GM12873 (cell line): ENCODE data around the gene LIN9.

Experiments used
- TF ChIP-seq, protein P1 (sequence below): IDR thresholded peaks from 2 replicates; pipeline ENCODE4 v1.5.1; 2012; ENCODE audit warnings: low read depth, mild to moderate bottlenecking, moderate library complexity, low read length, control low read depth; ENCODE audit not compliant: insufficient read depth; ENCODE audit errors: missing control alignments

The LIN9 gene

DNA sequence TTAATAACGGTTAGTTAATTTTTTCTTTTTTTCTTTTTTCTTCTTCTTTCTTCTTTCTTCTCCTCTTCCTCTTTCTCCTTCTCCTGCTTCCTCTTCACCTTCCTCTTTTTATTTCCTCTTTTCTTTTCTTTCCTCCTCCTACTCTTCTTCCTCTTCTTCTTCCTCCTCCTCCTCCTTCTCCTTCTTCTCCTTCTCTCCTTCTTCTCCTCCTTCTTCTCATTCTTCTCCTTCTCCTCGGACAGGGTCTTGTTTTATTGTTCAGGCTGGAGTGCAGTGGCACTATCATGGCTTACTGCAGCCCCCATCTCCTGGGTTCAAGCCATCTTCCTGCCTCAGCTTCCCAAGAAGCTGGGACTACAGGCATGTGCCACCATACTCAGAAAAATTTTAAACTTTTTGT, 109.0 kb downstream of the LIN9 start:
- TF ChIP-seq, protein P1, sequence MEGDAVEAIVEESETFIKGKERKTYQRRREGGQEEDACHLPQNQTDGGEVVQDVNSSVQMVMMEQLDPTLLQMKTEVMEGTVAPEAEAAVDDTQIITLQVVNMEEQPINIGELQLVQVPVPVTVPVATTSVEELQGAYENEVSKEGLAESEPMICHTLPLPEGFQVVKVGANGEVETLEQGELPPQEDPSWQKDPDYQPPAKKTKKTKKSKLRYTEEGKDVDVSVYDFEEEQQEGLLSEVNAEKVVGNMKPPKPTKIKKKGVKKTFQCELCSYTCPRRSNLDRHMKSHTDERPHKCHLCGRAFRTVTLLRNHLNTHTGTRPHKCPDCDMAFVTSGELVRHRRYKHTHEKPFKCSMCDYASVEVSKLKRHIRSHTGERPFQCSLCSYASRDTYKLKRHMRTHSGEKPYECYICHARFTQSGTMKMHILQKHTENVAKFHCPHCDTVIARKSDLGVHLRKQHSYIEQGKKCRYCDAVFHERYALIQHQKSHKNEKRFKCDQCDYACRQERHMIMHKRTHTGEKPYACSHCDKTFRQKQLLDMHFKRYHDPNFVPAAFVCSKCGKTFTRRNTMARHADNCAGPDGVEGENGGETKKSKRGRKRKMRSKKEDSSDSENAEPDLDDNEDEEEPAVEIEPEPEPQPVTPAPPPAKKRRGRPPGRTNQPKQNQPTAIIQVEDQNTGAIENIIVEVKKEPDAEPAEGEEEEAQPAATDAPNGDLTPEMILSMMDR = no peak

DNA sequence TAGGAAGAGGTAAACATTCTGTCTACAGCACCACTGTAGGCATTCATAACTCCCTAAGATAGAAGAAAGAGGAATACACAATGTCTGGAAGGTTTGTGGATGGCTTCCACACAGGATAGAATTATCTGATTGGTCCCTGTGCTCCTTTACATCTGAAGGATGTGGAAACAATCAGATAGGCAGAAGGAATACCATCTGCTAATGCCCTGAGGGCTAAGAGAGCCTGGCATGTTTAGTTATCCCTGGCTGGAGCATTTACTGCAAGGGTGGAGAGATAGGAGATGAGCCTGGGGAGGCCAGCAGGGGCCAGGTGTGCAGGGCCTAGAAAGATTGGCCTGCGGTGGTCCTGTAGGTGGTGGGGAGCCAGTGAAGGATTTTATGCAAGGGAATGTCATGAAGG, 113.8 kb downstream of the LIN9 start:
- TF ChIP-seq, protein P1 = no peak

DNA sequence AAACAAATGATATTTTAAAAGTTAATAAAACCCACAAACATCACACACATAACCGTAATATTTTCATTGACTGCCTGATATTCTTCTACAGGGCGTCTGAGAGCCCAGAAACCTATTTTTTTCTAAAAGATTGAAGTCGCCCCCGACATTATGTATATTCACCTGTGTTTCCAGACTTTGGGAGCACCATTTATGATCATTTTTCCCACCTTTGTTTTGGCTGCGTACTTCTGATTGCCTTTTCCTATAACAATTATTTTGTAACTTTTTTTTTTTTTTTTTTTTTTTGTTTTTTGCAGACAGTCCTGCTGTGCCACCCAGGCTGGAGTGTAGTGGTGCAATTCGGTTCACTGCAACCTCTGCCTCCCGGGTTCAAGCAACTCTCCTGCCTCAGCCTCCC, 121.6 kb downstream of the LIN9 start:
- TF ChIP-seq, protein P1 = no peak

DNA sequence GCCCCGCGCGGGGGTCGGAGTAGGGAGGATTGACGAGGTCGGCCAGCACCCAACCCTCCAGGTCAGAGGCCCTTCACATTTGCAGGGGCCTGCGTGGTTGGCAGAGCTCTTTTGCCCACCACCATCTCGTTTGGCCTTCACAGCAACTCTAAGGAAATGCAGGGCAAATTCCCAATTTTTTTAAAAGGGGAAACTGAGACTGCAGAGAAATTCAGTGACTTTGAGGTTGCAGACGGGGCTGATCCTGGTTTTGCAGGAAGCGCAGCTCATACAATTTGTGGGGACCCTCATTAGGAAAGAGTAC, 122.0 kb downstream of the LIN9 start:
- TF ChIP-seq, protein P1 = no peak

DNA sequence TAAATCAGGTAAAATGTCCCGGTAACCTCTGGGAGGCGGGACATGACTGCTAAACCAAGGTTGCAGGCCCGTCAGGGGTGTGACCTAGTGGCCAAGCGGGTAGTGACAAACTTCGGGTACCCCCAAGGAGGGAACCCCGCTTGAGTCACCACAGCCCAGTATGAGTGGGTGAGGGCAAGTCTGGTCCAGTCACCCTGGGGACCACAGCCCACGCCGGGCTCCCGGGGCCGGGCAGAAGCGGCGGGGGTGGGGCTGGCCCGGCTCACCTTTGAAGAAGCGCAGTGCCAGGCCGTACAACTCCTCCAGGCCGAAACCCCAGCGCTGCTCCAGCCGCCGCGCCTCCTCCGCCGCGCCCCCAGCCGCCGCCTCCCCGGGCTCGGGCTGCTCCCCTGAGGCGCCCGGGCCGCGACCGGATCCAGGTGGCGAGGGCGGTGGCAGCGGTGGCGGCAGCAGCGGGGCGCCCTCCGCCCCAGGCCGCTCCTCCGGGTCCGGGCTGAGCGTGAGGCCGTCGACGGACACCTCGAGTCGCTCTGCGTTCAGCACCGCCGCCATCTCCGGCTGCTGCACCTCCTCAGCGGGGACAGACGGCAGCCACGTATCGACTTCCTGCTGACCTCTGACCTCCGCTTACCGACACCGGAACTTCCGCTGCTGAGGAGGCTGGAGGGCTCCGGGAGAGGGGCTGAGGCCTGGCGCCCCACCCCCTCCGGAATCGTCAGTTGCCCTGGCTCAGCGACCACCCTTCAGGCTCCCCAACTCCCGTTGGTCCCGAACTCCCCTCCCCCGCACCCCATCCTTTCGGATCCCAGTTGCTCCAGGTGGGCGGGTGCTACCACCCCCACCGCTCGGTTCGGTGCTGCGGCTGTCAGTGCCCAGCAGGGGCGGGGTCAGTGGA, 122.6 kb downstream of the LIN9 start, which contains the start of gene ACBD3:
Gene ACBD3, minus strand, starts transcription at position 618 of the 895 bp plus-strand sequence. Its CDS starts 66 bp downstream, at position 552.
- TF ChIP-seq, protein P1 = no peak

DNA sequence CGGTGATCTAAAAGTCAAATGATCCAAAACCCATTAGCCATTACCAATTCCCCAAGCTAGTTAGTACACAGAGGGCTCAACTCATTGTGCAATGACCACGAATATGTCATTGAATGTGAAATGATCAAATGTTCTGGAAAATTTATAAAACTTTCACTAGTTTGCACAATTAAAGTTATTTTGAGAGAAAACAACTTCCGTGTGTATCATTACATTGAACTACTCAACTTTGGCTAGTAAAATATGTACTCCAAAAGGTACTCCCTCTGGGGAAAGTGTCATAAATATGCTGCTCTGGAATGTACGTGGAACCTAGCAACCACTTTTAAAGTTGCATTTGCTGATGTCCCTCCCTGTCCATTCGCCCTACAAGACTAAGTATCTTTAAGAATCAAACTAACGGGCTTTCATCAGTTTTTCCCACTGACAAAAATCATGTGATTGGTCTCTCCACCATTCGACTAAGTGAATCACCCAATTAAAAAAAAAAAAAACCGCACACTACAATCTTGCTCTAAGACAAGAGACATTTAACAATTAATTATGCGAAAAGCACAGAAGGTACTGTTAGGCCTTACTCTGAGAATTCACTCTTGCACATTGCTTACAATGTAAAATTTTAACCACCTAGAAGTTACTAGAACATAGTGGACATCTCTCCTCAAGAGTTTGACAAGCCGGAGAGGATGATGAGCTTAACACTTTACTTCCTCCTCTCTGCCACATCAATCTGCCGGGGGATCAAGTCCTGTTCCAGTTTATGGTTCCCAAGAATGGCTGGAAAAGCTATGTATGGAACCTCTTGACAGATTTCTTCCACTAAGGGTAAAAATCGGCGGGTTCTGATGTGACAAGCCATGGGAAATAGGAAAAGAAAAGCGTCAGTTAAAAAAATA, 123.6 kb downstream of the LIN9 start:
- TF ChIP-seq, protein P1 = no peak
